GM12865 (cell line): ENCODE results near the gene RAB33A.

ENCODE experiments used
- DNase-seq: peaks from one replicate; pipeline ENCODE4 v3.0.0; 2010; ENCODE audit warnings: low read depth
- H3K4me3 ChIP-seq: 2 replicates; pipeline ENCODE4 v1.5.1; 2011; ENCODE audit warnings: mild to moderate bottlenecking, low read depth, low read length, control low read depth
- CTCF ChIP-seq: IDR thresholded peaks from 2 replicates; pipeline ENCODE4 v1.5.1; 2011; ENCODE audit warnings: low read length, control low read depth, low read depth, inconsistent platforms; ENCODE audit not compliant: insufficient read depth; ENCODE audit errors: missing control alignments

The RAB33A gene

GRCh38 chrX:130196466-130196865 is 24.7 kb downstream of the RAB33A start:
- no peak for TF ChIP-seq CTCF
- no peak overlapping the region for H3K4me3 ChIP-seq
- no peak for DNase-seq

GRCh38 chrX:130197464-130197863 is 25.7 kb downstream of the RAB33A start:
- no peak for TF ChIP-seq CTCF
- H3K4me3 ChIP-seq, result no peak overlapping the region
- no peak for DNase-seq

GRCh38 chrX:130204647-130205046 is 32.9 kb downstream of the RAB33A start:
- TF ChIP-seq CTCF, result no peak
- no peak for DNase-seq
- H3K4me3 ChIP-seq, result no peak overlapping the region

- no peak for DNase-seq
- TF ChIP-seq CTCF, result no peak
- H3K4me3 ChIP-seq, result no peak overlapping the region
Measured at GRCh38 chrX:130211415-130212186, 39.8 kb downstream of the RAB33A start.

GRCh38 chrX:130212371-130212770 is 40.6 kb downstream of the RAB33A start:
- no peak overlapping the region for H3K4me3 ChIP-seq
- TF ChIP-seq CTCF, result no peak
- DNase-seq, result no peak

GRCh38 chrX:130213376-130213775 is 41.6 kb downstream of the RAB33A start:
- no peak overlapping the region for H3K4me3 ChIP-seq
- no peak for TF ChIP-seq CTCF
- DNase-seq, result no peak

GRCh38 chrX:130216320-130216719 is 44.6 kb downstream of the RAB33A start:
- no peak for TF ChIP-seq CTCF
- no peak overlapping the region for H3K4me3 ChIP-seq
- DNase-seq, result peak; percentile 38
